Epidermal melanocyte (primary cell): Measurements from ENCODE around the gene PRXL2A.

ENCODE experiments used
- DNase-seq: peaks from one replicate; pipeline ENCODE4 v3.0.0; 2011; ENCODE audit warnings: low spot score; ENCODE audit not compliant: insufficient read length

The PRXL2A gene

GRCh38 chr10:80460399-80461207 is 52.3 kb downstream of the PRXL2A start:
- no peak for DNase-seq

GRCh38 chr10:80461208-80462183 is 53.1 kb downstream of the PRXL2A start:
- DNase-seq, result no peak

GRCh38 chr10:80462299-80462980 is 54.1 kb downstream of the PRXL2A start:
- no peak for DNase-seq

GRCh38 chr10:80462981-80463741 is 54.8 kb downstream of the PRXL2A start:
- no peak for DNase-seq

- no peak for DNase-seq
These were observed 55.5 kb downstream of the PRXL2A start for GRCh38 chr10:80463868-80464267.

- no peak for DNase-seq
These were observed 56.5 kb downstream of the PRXL2A start for GRCh38 chr10:80464557-80465450.

- DNase-seq, result no peak
These were observed 57.1 kb downstream of the PRXL2A start for GRCh38 chr10:80465451-80465835.

- no peak for DNase-seq
These were observed 57.7 kb downstream of the PRXL2A start for GRCh38 chr10:80465839-80466590.

GRCh38 chr10:80466724-80467326 is 58.5 kb downstream of the PRXL2A start:
- DNase-seq, result no peak

GRCh38 chr10:80468002-80468401 is 59.7 kb downstream of the PRXL2A start:
- no peak for DNase-seq

GRCh38 chr10:80468806-80469421 is 60.6 kb downstream of the PRXL2A start:
- no peak for DNase-seq

- no peak for DNase-seq
These were observed 61.9 kb downstream of the PRXL2A start for GRCh38 chr10:80470266-80470665.

GRCh38 chr10:80471001-80471400 is 62.6 kb downstream of the PRXL2A start:
- DNase-seq, result no peak

GRCh38 chr10:80471715-80472233 is 63.4 kb downstream of the PRXL2A start:
- DNase-seq, result no peak

GRCh38 chr10:80472234-80473095 is 64.1 kb downstream of the PRXL2A start:
- DNase-seq, result no peak

GRCh38 chr10:80473096-80473657 is 64.8 kb downstream of the PRXL2A start:
- DNase-seq, result no peak
